WTC11 (cell line): ENCODE measurements around the gene SUPT3H. TPM values are rescaled to one million over a fixed set of nuclear protein-coding genes. Genes with fewer than 3 reads are reported as not detected.

Source experiments
- ATAC-seq: fragments of 200-7000 bp; cut with Tn5 transposase; 2 replicates; pipeline ENCODE4 v1.10.0; 2021; ENCODE audit warnings: mild to moderate bottlenecking, moderate library complexity
- CTCF ChIA-PET: fragments of 300-600 bp; sonication (Branson Sonifier 250); formaldehyde crosslinking; loops from one replicate; lab custom pipeline; 2021; ENCODE audit warnings: antibody characterized with exemption; lab: Charles Lee
- POLR2A ChIA-PET: fragments of 350-600 bp; sonication (Branson Sonifier 250); formaldehyde crosslinking; loops from one replicate; lab custom pipeline; 2021; ENCODE audit warnings: antibody characterized with exemption; lab: Charles Lee
- DNase-seq: peaks from one replicate; pipeline ENCODE4 v3.0.0; 2021; ENCODE audit warnings: low spot score
- H3K27ac Mint-ChIP-seq: 2 replicates; pipeline ENCODE4 v1.8.0; 2021; ENCODE audit warnings: mixed read lengths
- H3K27me3 Mint-ChIP-seq: 2 replicates; pipeline ENCODE4 v1.8.0; 2021; ENCODE audit warnings: low read depth, mild to moderate bottlenecking, moderate library complexity, mixed read lengths
- H3K36me3 Mint-ChIP-seq: 2 replicates; pipeline ENCODE4 v1.8.0; 2021; ENCODE audit warnings: mixed read lengths
- H3K4me1 Mint-ChIP-seq: 2 replicates; pipeline ENCODE4 v1.8.0; 2022; ENCODE audit warnings: mixed read lengths
- H3K4me3 Mint-ChIP-seq: 2 replicates; pipeline ENCODE4 v1.8.0; 2021; ENCODE audit warnings: mild to moderate bottlenecking, moderate library complexity, mixed read lengths
- H3K9me3 Mint-ChIP-seq: 2 replicates; pipeline ENCODE4 v1.8.0; 2021; ENCODE audit warnings: mixed read lengths
- ARID4B ChIP-seq: sonication (generic); formaldehyde crosslinking; IDR thresholded peaks from 2 replicates; pipeline ENCODE4 v1.8.0; 2023; ENCODE audit warnings: missing genetic modification reagents, mild to moderate bottlenecking, borderline replicate concordance
- ELF4 ChIP-seq: sonication (generic); formaldehyde crosslinking; IDR thresholded peaks from 2 replicates; pipeline ENCODE4 v1.8.1; 2022; ENCODE audit warnings: low read depth, mild to moderate bottlenecking, moderate library complexity, missing genetic modification reagents
- FOXJ3 ChIP-seq: sonication (generic); formaldehyde crosslinking; IDR thresholded peaks from 2 replicates; pipeline ENCODE4 v1.9.0; 2021; ENCODE audit warnings: missing genetic modification reagents, mild to moderate bottlenecking, borderline replicate concordance
- FOXP1 ChIP-seq: sonication (generic); formaldehyde crosslinking; IDR thresholded peaks from 2 replicates; pipeline ENCODE4 v1.8.0; 2022; ENCODE audit warnings: missing genetic modification reagents, mild to moderate bottlenecking, moderate library complexity, borderline replicate concordance
- GABPB1 ChIP-seq: sonication (generic); formaldehyde crosslinking; IDR thresholded peaks from 2 replicates; pipeline ENCODE4 v1.8.1; 2023; ENCODE audit warnings: mild to moderate bottlenecking, missing genetic modification reagents
- GRHL2 ChIP-seq: fragments of 250-450 bp; sonication (Bioruptor Pico); IDR thresholded peaks from 2 replicates; pipeline ENCODE4 v1.8.0; 2022; ENCODE audit warnings: mild to moderate bottlenecking, moderate library complexity; ENCODE audit not compliant: insufficient replicate concordance, severe bottlenecking
- GTF2I ChIP-seq: fragments of 250-450 bp; sonication (Bioruptor Pico); conservative IDR thresholded peaks from 2 replicates; pipeline ENCODE4 v1.4.0; 2021; ENCODE audit warnings: mild to moderate bottlenecking
- KAT7 ChIP-seq: sonication (generic); formaldehyde crosslinking; IDR thresholded peaks from 2 replicates; pipeline ENCODE4 v1.8.1; 2023; ENCODE audit warnings: missing genetic modification reagents, mild to moderate bottlenecking, borderline replicate concordance
- PRDM15 ChIP-seq: sonication (generic); formaldehyde crosslinking; IDR thresholded peaks from 2 replicates; pipeline ENCODE4 v1.8.0; 2022; ENCODE audit warnings: missing genetic modification reagents
- SOX15 ChIP-seq: fragments of 250-450 bp; sonication (Bioruptor Pico); IDR thresholded peaks from 2 replicates; pipeline ENCODE4 v1.9.0; 2021; ENCODE audit warnings: mild to moderate bottlenecking
- ZBTB43 ChIP-seq: sonication (generic); formaldehyde crosslinking; IDR thresholded peaks from 2 replicates; pipeline ENCODE4 v1.8.1; 2023; ENCODE audit warnings: mild to moderate bottlenecking, missing genetic modification reagents
- ZMAT4 ChIP-seq: fragments of 250-450 bp; sonication (Bioruptor Pico); IDR thresholded peaks from 2 replicates; pipeline ENCODE4 v1.9.0; 2021; ENCODE audit warnings: mild to moderate bottlenecking
- ZNF121 ChIP-seq: sonication (generic); formaldehyde crosslinking; IDR thresholded peaks from 2 replicates; pipeline ENCODE4 v1.8.0; 2023; ENCODE audit warnings: missing genetic modification reagents
- ZNF263 ChIP-seq: sonication (generic); formaldehyde crosslinking; IDR thresholded peaks from 2 replicates; pipeline ENCODE4 v1.8.1; 2022; ENCODE audit warnings: low read depth, mild to moderate bottlenecking, moderate library complexity, missing genetic modification reagents
- ZNF317 ChIP-seq: sonication (generic); formaldehyde crosslinking; IDR thresholded peaks from 2 replicates; pipeline ENCODE4 v1.8.1; 2023; ENCODE audit warnings: low read depth, mild to moderate bottlenecking, moderate library complexity, missing genetic modification reagents, borderline replicate concordance
- ZNF416 ChIP-seq: fragments of 250-450 bp; sonication (Bioruptor Pico); IDR thresholded peaks from 2 replicates; pipeline ENCODE4 v1.9.0; 2021; ENCODE audit warnings: mild to moderate bottlenecking, inconsistent platforms
- ZNF425 ChIP-seq: fragments of 250-450 bp; sonication (Bioruptor Pico); conservative IDR thresholded peaks from 2 replicates; pipeline ENCODE4 v1.9.0; 2021; ENCODE audit warnings: mild to moderate bottlenecking
- total RNA-seq: library from RNA; stranded (reverse); gene quantifications from 3 replicates; pipeline ENCODE4 v1.2.3, GENCODE V29; 2021

The SUPT3H gene
- total RNA-seq, 1 experiment from 2014 or later, result 15.3 TPM

GRCh38 chr6:45351667-45352066 is 26.1 kb downstream of the SUPT3H start:
- H3K4me1 Mint-ChIP-seq, result peaks cover 8% of the 10 kb centered on the region
- ATAC-seq (no peak), DNase-seq (no peak)
- no peaks in the 10 kb centered on the region for H3K27me3 Mint-ChIP-seq
- CTCF ChIA-PET, result interaction anchor here (1.2 kb wide), 1 partner anchor 571 kb away, joined by 3 read pairs; no protein-coding TSS in a partner anchor
- H3K9me3 Mint-ChIP-seq, result no peaks in the 10 kb centered on the region
- no peaks in the 10 kb centered on the region for H3K36me3 Mint-ChIP-seq
- no peak overlapping the region for H3K27ac Mint-ChIP-seq
- POLR2A ChIA-PET, result no interaction called here
- no peak for TF ChIP-seq SOX15 (CRISPR knock-in tag)
- TF ChIP-seq PRDM15 (CRISPR knock-in tag), result no peak
- TF ChIP-seq ARID4B (CRISPR knock-in tag), result no peak
- TF ChIP-seq GRHL2 (CRISPR knock-in tag), result no peak
- TF ChIP-seq FOXJ3 (CRISPR knock-in tag), result no peak
- TF ChIP-seq ZMAT4 (CRISPR knock-in tag), result no peak
- H3K4me3 Mint-ChIP-seq, result no peak overlapping the region

GRCh38 chr6:45351076-45351475 is 26.7 kb downstream of the SUPT3H start:
- ChIA-PET POLR2A (interaction anchor here (0.6 kb wide), 1 partner anchor 103 kb away, joined by 4 read pairs; no protein-coding TSS in a partner anchor), CTCF (interaction anchor here (1.2 kb wide), 1 partner anchor 572 kb away, joined by 3 read pairs; no protein-coding TSS in a partner anchor)
- no peak for TF ChIP-seq FOXP1 (CRISPR knock-in tag)
- TF ChIP-seq ZNF425 (CRISPR knock-in tag), result no peak
- TF ChIP-seq GABPB1 (CRISPR knock-in tag), result no peak
- no peak for TF ChIP-seq ZNF416 (CRISPR knock-in tag)
- no peak for TF ChIP-seq ZNF317 (CRISPR knock-in tag)
- no peak for TF ChIP-seq ZNF263 (CRISPR knock-in tag)
- no peak for TF ChIP-seq KAT7 (CRISPR knock-in tag)
- TF ChIP-seq ZNF121 (CRISPR knock-in tag), result no peak
- no peak for TF ChIP-seq ELF4 (CRISPR knock-in tag)
- TF ChIP-seq ZBTB43 (CRISPR knock-in tag), result no peak
- no peak for TF ChIP-seq GTF2I
- Mint-ChIP-seq H3K36me3 (no peaks in the 10 kb centered on the region), H3K9me3 (no peaks in the 10 kb centered on the region), H3K4me3 (no peak overlapping the region), H3K4me1 (peaks cover 8% of the 10 kb centered on the region), H3K27ac (no peak overlapping the region), H3K27me3 (no peaks in the 10 kb centered on the region)
- ATAC-seq (no peak), DNase-seq (no peak)
